LNCaP clone FGC (cell line): ENCODE results near the gene AP1M1.

Source experiments
- DNase-seq: peaks from one replicate; pipeline ENCODE4 v3.0.0-alpha.2; 2011; ENCODE audit warnings: low read depth
- H3K4me3 ChIP-seq: 2 replicates; pipeline ENCODE4 v1.5.1; 2011; ENCODE audit warnings: mild to moderate bottlenecking, low read depth, low read length, control low read depth
- TF ChIP-seq, protein P1 (sequence below): IDR thresholded peaks from 2 replicates; pipeline ENCODE4 v1.5.1; 2012; ENCODE audit warnings: mild to moderate bottlenecking; ENCODE audit not compliant: control insufficient read depth, insufficient read depth; ENCODE audit errors: extremely low read depth

The AP1M1 gene

DNA sequence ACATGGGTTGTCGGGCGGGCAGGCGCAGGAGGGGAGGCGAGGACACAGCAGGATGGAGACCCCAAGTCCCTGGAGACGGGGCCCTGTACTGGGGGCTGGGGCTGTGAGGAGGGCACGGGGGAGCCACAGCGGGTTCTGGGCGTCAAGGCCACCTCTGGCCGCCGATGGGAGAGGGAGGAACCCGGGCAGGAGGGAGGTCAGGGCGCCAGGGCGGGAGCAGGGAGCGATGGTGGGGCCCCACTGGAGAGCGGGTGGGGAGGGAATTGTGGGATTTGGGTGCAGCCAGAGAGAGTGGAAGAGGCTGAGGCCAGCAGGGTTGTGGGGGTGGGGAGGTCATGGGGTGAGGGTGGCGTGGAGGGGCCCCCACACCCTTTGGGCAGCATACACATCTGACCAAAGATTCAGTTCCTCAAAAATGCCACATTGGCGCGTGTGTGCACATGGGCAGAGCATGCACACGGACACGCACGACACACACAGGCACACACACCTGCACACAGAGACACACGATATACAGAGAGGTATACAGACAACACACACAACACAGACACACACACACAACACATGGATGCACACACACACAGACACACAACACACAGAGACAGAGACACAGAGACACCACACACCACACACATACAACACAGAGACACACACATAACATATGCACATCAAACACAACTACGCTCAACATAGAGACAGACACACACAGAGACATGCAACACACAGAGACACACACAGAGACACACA lies 54.9 kb downstream of the AP1M1 start:
- no peak for DNase-seq
- no peak overlapping the region for H3K4me3 ChIP-seq
- TF ChIP-seq, protein P1, sequence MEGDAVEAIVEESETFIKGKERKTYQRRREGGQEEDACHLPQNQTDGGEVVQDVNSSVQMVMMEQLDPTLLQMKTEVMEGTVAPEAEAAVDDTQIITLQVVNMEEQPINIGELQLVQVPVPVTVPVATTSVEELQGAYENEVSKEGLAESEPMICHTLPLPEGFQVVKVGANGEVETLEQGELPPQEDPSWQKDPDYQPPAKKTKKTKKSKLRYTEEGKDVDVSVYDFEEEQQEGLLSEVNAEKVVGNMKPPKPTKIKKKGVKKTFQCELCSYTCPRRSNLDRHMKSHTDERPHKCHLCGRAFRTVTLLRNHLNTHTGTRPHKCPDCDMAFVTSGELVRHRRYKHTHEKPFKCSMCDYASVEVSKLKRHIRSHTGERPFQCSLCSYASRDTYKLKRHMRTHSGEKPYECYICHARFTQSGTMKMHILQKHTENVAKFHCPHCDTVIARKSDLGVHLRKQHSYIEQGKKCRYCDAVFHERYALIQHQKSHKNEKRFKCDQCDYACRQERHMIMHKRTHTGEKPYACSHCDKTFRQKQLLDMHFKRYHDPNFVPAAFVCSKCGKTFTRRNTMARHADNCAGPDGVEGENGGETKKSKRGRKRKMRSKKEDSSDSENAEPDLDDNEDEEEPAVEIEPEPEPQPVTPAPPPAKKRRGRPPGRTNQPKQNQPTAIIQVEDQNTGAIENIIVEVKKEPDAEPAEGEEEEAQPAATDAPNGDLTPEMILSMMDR, result no peak

DNA sequence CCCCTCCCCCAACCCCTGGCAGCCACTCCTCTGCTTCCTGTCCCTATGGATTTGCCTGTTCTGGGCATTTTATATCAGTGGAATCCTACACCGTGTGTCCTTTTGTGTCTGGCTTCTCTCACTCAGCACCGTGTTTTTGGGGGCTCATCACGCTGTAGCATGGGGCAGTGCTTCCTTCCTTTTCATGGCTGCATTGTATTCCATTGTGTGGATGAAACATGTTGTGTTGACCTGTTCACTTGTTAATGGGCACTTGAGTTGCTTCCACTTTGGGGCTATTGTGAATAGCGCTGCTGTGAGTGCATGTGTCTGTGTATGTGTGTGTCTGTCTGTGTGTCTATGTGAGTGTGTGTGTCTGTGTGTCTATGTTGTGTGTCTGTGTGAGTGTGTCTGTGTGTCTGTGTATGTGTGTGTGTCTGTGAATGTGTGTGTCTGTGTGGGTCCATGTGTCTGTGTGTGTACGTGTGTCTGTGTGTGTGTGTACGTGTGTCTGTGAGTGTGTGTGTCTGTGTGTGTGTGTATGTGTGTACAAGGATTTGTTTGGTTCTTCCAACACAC lies 57.2 kb downstream of the AP1M1 start:
- H3K4me3 ChIP-seq, result no peak overlapping the region
- no peak for DNase-seq
- TF ChIP-seq, protein P1, result no peak

DNA sequence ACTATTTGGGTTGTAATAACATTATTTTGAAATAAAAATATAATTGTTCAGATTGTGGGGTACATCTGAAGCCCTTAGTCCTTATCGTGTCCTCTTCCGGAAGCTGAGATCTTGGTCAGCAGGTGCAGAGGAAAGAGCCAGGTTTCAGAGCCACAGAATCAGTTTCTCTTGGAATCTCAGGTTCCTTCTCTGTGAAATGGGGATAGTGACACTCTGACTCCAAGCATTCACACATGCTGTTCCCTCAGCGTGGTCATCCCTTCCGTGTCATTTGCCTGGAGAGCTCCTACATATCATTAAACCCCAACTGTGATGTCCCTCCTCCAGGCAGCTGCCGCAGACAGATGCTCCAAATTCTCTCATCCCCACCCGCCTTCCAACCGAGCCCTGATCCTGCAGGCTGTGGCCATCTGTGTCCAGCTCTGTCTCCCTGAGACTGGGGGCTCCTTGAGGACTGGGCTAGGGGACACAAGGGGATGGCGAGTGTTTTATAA lies 59.8 kb downstream of the AP1M1 start:
- no peak overlapping the region for H3K4me3 ChIP-seq
- TF ChIP-seq, protein P1, result no peak
- DNase-seq, result no peak

- no peak overlapping the region for H3K4me3 ChIP-seq
- TF ChIP-seq, protein P1, result no peak
- DNase-seq, result no peak
These were observed 60.8 kb downstream of the AP1M1 start for GRCh38 chr19:16258440-16258903.

GRCh38 chr19:16259385-16260159 lies 61.9 kb downstream of the AP1M1 start:
- DNase-seq, result no peak

GRCh38 chr19:16260160-16260811 lies 62.6 kb downstream of the AP1M1 start:
- H3K4me3 ChIP-seq, result no peak overlapping the region
- TF ChIP-seq, protein P1, result no peak
- no peak for DNase-seq

More at GRCh38 chr19:16259385-16260159, 61.9 kb downstream of the AP1M1 start:
- H3K4me3 ChIP-seq, result no peak overlapping the region
- TF ChIP-seq, protein P1, result no peak
